Endothelial cell (in vitro differentiated cells): ENCODE measurements around the gene CDX1. TPM values are rescaled to one million over a fixed set of nuclear protein-coding genes. Genes with fewer than 3 reads are reported as not detected.

Source experiments
- DNase-seq: peaks from one replicate; pipeline ENCODE4 v3.0.0; 2021; ENCODE audit warnings: low spot score
- H3K27ac Mint-ChIP-seq: one replicate; pipeline ENCODE4 v1.8.0; 2021; ENCODE audit warnings: mixed read lengths, inconsistent platforms; ENCODE audit not compliant: unreplicated experiment
- H3K27me3 Mint-ChIP-seq: one replicate; pipeline ENCODE4 v1.8.0; 2021; ENCODE audit warnings: mild to moderate bottlenecking, moderate library complexity, mixed read lengths, inconsistent platforms; ENCODE audit not compliant: unreplicated experiment
- H3K36me3 Mint-ChIP-seq: one replicate; pipeline ENCODE4 v1.8.0; 2021; ENCODE audit warnings: mild to moderate bottlenecking, low read depth, mixed read lengths, inconsistent platforms; ENCODE audit not compliant: unreplicated experiment
- H3K4me1 Mint-ChIP-seq: one replicate; pipeline ENCODE4 v1.8.0; 2021; ENCODE audit warnings: mild to moderate bottlenecking, mixed read lengths, inconsistent platforms; ENCODE audit not compliant: unreplicated experiment
- H3K4me3 Mint-ChIP-seq: one replicate; pipeline ENCODE4 v1.8.0; 2021; ENCODE audit warnings: mild to moderate bottlenecking, mixed read lengths, inconsistent platforms; ENCODE audit not compliant: unreplicated experiment
- H3K9me3 Mint-ChIP-seq: one replicate; pipeline ENCODE4 v1.8.0; 2021; ENCODE audit warnings: mixed read lengths, inconsistent platforms; ENCODE audit not compliant: unreplicated experiment
- CTCF ChIP-seq: fragments of 200-600 bp; sonication (generic); IDR thresholded peaks from one replicate; pipeline ENCODE4 v1.5.0; 2021; ENCODE audit warnings: antibody characterized with exemption; ENCODE audit not compliant: unreplicated experiment
- long read RNA-seq: library from polyadenylated mRNA; unstranded; transcript quantifications from one replicate; pipeline ENCODE4 v2.0.0, GENCODE V29; 2020; ENCODE audit not compliant: unreplicated experiment
- total RNA-seq: library from RNA; stranded (reverse); fragmentation: NEBNext Ultra II Directional; extraction: Animal tissue kit (Norgen Biotek cat#: 25700); gene quantifications from one replicate; pipeline ENCODE4 v1.2.1, GENCODE V29; 2021; ENCODE audit not compliant: unreplicated experiment

Gene CDX1
- total RNA-seq: 0.59 TPM
- long read RNA-seq, partial matches to known transcripts: 0 of 1 reads
- long read RNA-seq, other reads (novel, unspliced or antisense): 0 of 1 reads

GRCh38 chr5:150166650-150167511, at the start of gene CDX1:
Gene CDX1 (plus strand): TSS chr5:150166778. CDS start chr5:150166877, 99 bp downstream.
- no peak for TF ChIP-seq CTCF
- no peak within 1 kb of the TSS for H3K4me3 Mint-ChIP-seq
- H3K9me3 Mint-ChIP-seq: no peaks in the 10 kb centered on the region
- H3K36me3 Mint-ChIP-seq: peaks cover 10% of the 10 kb centered on the region
- peaks cover 26% of the 10 kb centered on the region for H3K27me3 Mint-ChIP-seq
- H3K4me1 Mint-ChIP-seq: peaks cover 37% of the 10 kb centered on the region
- DNase-seq: no peak
- no peak within 1 kb of the TSS for H3K27ac Mint-ChIP-seq

- DNase-seq: no peak
Observed at GRCh38 chr5:150117945-150118560, 48.5 kb upstream of the CDX1 start.

GRCh38 chr5:150118561-150119229, 47.9 kb upstream of the CDX1 start:
- H3K9me3 Mint-ChIP-seq: no peaks in the 10 kb centered on the region
- no peak overlapping the region for H3K27ac Mint-ChIP-seq
- no peak for TF ChIP-seq CTCF
- H3K4me3 Mint-ChIP-seq: no peak overlapping the region
- H3K4me1 Mint-ChIP-seq: peaks cover 4% of the 10 kb centered on the region
- H3K36me3 Mint-ChIP-seq: peaks cover 3% of the 10 kb centered on the region
- peaks cover 11% of the 10 kb centered on the region for H3K27me3 Mint-ChIP-seq
- no peak for DNase-seq

More at GRCh38 chr5:150117945-150118560, 48.5 kb upstream of the CDX1 start:
- H3K4me3 Mint-ChIP-seq: no peak overlapping the region
- peaks cover 12% of the 10 kb centered on the region for H3K27me3 Mint-ChIP-seq
- H3K9me3 Mint-ChIP-seq: no peaks in the 10 kb centered on the region
- peaks cover 10% of the 10 kb centered on the region for H3K4me1 Mint-ChIP-seq
- no peak overlapping the region for H3K27ac Mint-ChIP-seq
- TF ChIP-seq CTCF: no peak
- H3K36me3 Mint-ChIP-seq: peaks cover 5% of the 10 kb centered on the region

- peaks cover 2% of the 10 kb centered on the region for H3K4me1 Mint-ChIP-seq
Observed at GRCh38 chr5:150119421-150120061, 47.0 kb upstream of the CDX1 start.

More at GRCh38 chr5:150119421-150120061, 47.0 kb upstream of the CDX1 start:
- H3K4me3 Mint-ChIP-seq: no peak overlapping the region
- H3K36me3 Mint-ChIP-seq: peaks cover 3% of the 10 kb centered on the region
- DNase-seq: no peak
- H3K27me3 Mint-ChIP-seq: peaks cover 11% of the 10 kb centered on the region
- no peak for TF ChIP-seq CTCF
- no peaks in the 10 kb centered on the region for H3K9me3 Mint-ChIP-seq
- no peak overlapping the region for H3K27ac Mint-ChIP-seq
